ENCODE measurements around the gene ZNF618. TPM values are rescaled to one million over a fixed set of nuclear protein-coding genes. Genes with fewer than 3 reads are reported as not detected.
A peak's percentile ranks its signal among the peaks of the same experiment; 100 is the strongest.

The ZNF618 gene
- total RNA-seq, 1 donor, result 13.6 TPM

- no peak overlapping the region for H3K4me3 ChIP-seq (ENCODE audit: low read depth, low read length)
- DNase-seq (ENCODE audit: low read depth), result peak; percentile 6
- TF ChIP-seq CTCF (IDR thresholded peaks at IDR 0.05; ENCODE audit: insufficient read depth, low read length), result no peak
Observed at GRCh38 chr9:114059047-114059803, 183.1 kb downstream of the ZNF618 start.

- no peak for DNase-seq (ENCODE audit: low read depth)
- no peak for TF ChIP-seq CTCF (IDR thresholded peaks at IDR 0.05; ENCODE audit: insufficient read depth, low read length)
- no peak overlapping the region for H3K4me3 ChIP-seq (ENCODE audit: low read depth, low read length)
Observed at GRCh38 chr9:114060070-114060469, 184.0 kb downstream of the ZNF618 start.

GRCh38 chr9:114060711-114061110, 184.6 kb downstream of the ZNF618 start:
- H3K4me3 ChIP-seq (ENCODE audit: low read depth, low read length), result no peak overlapping the region
- no peak for DNase-seq (ENCODE audit: low read depth)
- no peak for TF ChIP-seq CTCF (IDR thresholded peaks at IDR 0.05; ENCODE audit: insufficient read depth, low read length)

- no peak for DNase-seq (ENCODE audit: low read depth)
- no peak for TF ChIP-seq CTCF (IDR thresholded peaks at IDR 0.05; ENCODE audit: insufficient read depth, low read length)
- no peak overlapping the region for H3K4me3 ChIP-seq (ENCODE audit: low read depth, low read length)
Observed at GRCh38 chr9:114061292-114061691, 185.2 kb downstream of the ZNF618 start.

GRCh38 chr9:114061830-114062474, 185.8 kb downstream of the ZNF618 start:
- no peak for TF ChIP-seq CTCF (IDR thresholded peaks at IDR 0.05; ENCODE audit: insufficient read depth, low read length)
- H3K4me3 ChIP-seq (ENCODE audit: low read depth, low read length), result no peak overlapping the region
- no peak for DNase-seq (ENCODE audit: low read depth)

- no peak overlapping the region for H3K4me3 ChIP-seq (ENCODE audit: low read depth, low read length)
- DNase-seq (ENCODE audit: low read depth), result no peak
- no peak for TF ChIP-seq CTCF (IDR thresholded peaks at IDR 0.05; ENCODE audit: insufficient read depth, low read length)
Observed at GRCh38 chr9:114065304-114065703, 189.2 kb downstream of the ZNF618 start.

Data from fibroblast of the aortic adventitia (primary cell).